Prostate gland (tissue), 2 donors: ENCODE data around the gene CIC. TPM values are rescaled to one million over a fixed set of nuclear protein-coding genes. Genes with fewer than 3 reads are reported as not detected.

ENCODE experiments used
- DNase-seq: peaks from one replicate; pipeline ENCODE4 v3.0.0-alpha.2; 2019; ENCODE audit warnings: low spot score
- H3K27ac ChIP-seq, 2 donors: fragments of 200-600 bp; sonication (generic); 2 replicates each; pipeline ENCODE4 v1.5.1; 2017 to 2019
- H3K27me3 ChIP-seq: fragments of 200-600 bp; sonication (generic); replicated peaks from 2 replicates; pipeline ENCODE4 v1.5.1; 2019; ENCODE audit not compliant: insufficient read depth
- H3K36me3 ChIP-seq, 2 donors: fragments of 200-600 bp; sonication (generic); 1 replicate in 1 of 2; 2 replicates in 1 of 2; pipeline versions ENCODE4 v1.5.1 to v1.8.1; 2017 to 2019
- H3K4me1 ChIP-seq: fragments of 200-600 bp; sonication (generic); replicated peaks from 2 replicates; pipeline ENCODE4 v1.5.1; 2019
- H3K4me3 ChIP-seq, 2 donors: fragments of 200-600 bp; sonication (generic); 2 replicates each; pipeline ENCODE4 v1.5.1; 2017 to 2019
- H3K9me3 ChIP-seq: fragments of 200-600 bp; sonication (generic); 2 replicates; pipeline ENCODE4 v1.5.1; 2017
- CTCF ChIP-seq, 4 experiments: fragments of 200-600 bp in 2 of 4; fragments of 450-650 bp in 2 of 4; sonication (generic) in 2 of 4; IDR thresholded peaks; 1 replicate in 3 of 4; 2 replicates in 1 of 4; pipeline ENCODE4 v1.5.1; 2016 to 2019; ENCODE audit warnings: antibody characterized with exemption in 4 of 4, mild to moderate bottlenecking in 2 of 4, moderate library complexity in 2 of 4
- POLR2A ChIP-seq: fragments of 450-650 bp; IDR thresholded peaks from one replicate; pipeline ENCODE4 v1.6.1; 2016; ENCODE audit warnings: antibody characterized with exemption, mild to moderate bottlenecking
- POLR2AphosphoS5 ChIP-seq: sonication (generic); formaldehyde crosslinking; IDR thresholded peaks from one replicate; pipeline ENCODE4 v1.6.1; 2017; ENCODE audit warnings: antibody characterized with exemption
- WGBS: methylation state at CpG from one replicate; pipeline ENCODE4 v1.1.5; 2018; 5-methylcytosine and 5-hydroxymethylcytosine counted together
- intact Hi-C: fragments of 100-400 bp; cut with DNase I; formaldehyde crosslinking; loops from one replicate; pipeline ENCODE4 v1.14.2; 2022
- total RNA-seq, 2 donors: library from RNA; depleted of rRNA; stranded (reverse); fragments of >200 nt; gene quantifications; one replicate each; pipeline ENCODE4 v1.1.0, GENCODE V29; 2016

The CIC gene
- total RNA-seq, 2 donors from 2014 or later, result 64.6 to 145 TPM

- TF ChIP-seq POLR2A (no peak), CTCF (IDR thresholded peaks at IDR 0.05) (no peak), POLR2AphosphoS5 (no peak)
- no peak overlapping the region for H3K4me3 ChIP-seq
- no peaks in the 10 kb centered on the region for H3K36me3 ChIP-seq
- peaks cover 14% of the 10 kb centered on the region for H3K4me1 ChIP-seq
- peak overlapping the region in 1 of 2 donors; percentile 98 for H3K27ac ChIP-seq
- DNase-seq, result no peak
- H3K27me3 ChIP-seq, result no peaks in the 10 kb centered on the region
- intact Hi-C loops, result no loop called here
- H3K9me3 ChIP-seq, result no peaks in the 10 kb centered on the region
- WGBS, result 74% methylated on average over 6 of the region's 6 CpGs
These were observed 19.3 kb upstream of the CIC start for GRCh38 chr19:42249769-42250168.

- WGBS, result 46% methylated on average over 14 of the region's 15 CpGs
- Histone ChIP-seq H3K36me3 (no peaks in the 10 kb centered on the region), H3K27ac (peak overlapping the region; percentile 98), H3K4me1 (peaks cover 14% of the 10 kb centered on the region), H3K4me3 (no peak overlapping the region), H3K27me3 (no peaks in the 10 kb centered on the region), H3K9me3 (no peaks in the 10 kb centered on the region)
- intact Hi-C loops, result no loop called here
- TF ChIP-seq CTCF (IDR thresholded peaks at IDR 0.05) (no peak), POLR2A (no peak), POLR2AphosphoS5 (no peak)
- DNase-seq, result no peak
These were observed 18.8 kb upstream of the CIC start for GRCh38 chr19:42250183-42250665.

GRCh38 chr19:42250666-42251531 is 18.2 kb upstream of the CIC start:
- Histone ChIP-seq H3K4me1 (peaks cover 14% of the 10 kb centered on the region), H3K4me3 (no peak overlapping the region)

DNA sequence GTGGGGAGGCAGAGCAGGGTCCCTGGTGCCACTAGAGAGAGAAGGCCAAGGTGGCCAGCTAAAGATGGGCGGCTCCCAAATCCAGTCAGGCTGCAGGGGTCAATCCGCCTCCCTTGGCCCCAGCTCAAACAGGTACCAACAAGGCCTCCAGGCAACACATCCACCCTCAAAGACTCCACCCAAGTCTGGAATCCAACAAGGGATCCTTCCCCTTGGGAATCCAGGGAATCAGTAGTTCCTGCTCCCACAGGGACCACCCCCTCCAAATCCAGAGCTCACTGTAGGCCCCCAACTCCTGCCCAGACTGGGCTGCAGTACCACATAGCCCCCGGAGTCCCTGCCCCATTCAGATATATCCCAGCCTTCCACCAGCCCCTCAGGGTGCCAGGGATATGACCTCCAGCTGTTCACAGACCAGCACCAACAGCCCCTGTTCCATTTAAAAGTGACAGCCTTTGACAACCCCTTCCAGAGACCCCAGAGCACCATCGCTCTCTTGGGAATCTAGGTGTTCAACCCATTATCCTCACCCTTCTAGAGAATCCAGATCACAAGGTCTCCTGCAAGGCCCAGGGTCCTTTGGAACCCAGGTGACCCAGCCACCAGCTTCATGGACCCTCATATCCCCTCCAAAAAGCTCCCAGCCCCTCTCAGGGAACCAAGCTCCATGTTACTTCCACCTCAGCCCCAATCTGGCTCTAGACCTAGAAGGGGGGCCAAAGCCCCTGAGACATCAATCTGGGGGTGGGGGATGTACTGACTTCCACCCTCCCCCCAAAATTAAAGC is 17.3 kb upstream of the CIC start:
- TF ChIP-seq POLR2AphosphoS5 (no peak), POLR2A (no peak), CTCF (IDR thresholded peaks at IDR 0.05) (no peak)
- intact Hi-C loops, result no loop called here
- H3K27ac ChIP-seq, result peak overlapping the region; percentile 98
- WGBS, result 70% methylated on average over 4 of the region's 4 CpGs
- no peaks in the 10 kb centered on the region for H3K9me3 ChIP-seq
- no peaks in the 10 kb centered on the region for H3K27me3 ChIP-seq
- H3K36me3 ChIP-seq, result no peaks in the 10 kb centered on the region
- peaks cover 14% of the 10 kb centered on the region for H3K4me1 ChIP-seq
- H3K4me3 ChIP-seq, result peak overlapping the region in 1 of 2 donors; percentile 98
- DNase-seq, result no peak

More at GRCh38 chr19:42250666-42251531, 18.2 kb upstream of the CIC start:
- 14% methylated on average over 19 of the region's 19 CpGs for WGBS
- Histone ChIP-seq H3K36me3 (no peaks in the 10 kb centered on the region), H3K27ac (peak overlapping the region; percentile 98), H3K27me3 (no peaks in the 10 kb centered on the region), H3K9me3 (no peaks in the 10 kb centered on the region)
- intact Hi-C loops, result no loop called here
- no peak for DNase-seq
- TF ChIP-seq CTCF (IDR thresholded peaks at IDR 0.05), result no peak
- TF ChIP-seq POLR2A, result no peak
- TF ChIP-seq POLR2AphosphoS5, result no peak
